ENCODE results near the gene WDR26.

The WDR26 gene

DNA sequence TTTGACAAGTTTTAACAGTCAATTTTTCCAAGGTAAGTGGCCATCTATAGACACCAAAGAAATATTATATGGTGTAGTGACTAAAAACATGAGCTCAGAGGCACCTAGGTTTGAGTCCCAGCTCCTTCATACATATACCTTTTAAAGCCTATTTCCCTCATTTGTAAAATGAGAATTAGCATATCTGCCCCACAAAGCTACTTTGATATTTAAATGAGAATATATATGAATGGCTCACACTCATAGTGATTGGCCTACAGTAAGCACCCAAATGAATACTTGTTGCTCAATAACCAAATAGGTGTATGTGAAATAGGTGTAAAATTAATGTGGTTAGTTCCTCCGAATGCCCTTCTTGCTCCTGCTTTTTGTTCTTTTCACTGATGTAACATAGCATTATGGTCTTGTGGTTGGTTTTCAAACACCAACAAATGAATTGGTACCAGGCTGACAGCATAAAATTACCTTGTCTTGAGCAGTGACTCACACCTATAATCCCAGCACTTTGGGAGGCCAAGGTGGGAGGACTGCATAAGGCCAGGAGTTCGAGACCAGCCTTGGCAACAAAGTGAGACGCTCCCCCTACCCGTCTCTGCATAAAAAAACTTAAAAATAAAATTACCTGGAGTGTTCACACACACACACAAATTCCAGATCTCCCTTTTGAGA lies 52.6 kb downstream of the WDR26 start:
- Histone ChIP-seq H3K27me3 (replicated peaks; ENCODE audit: control insufficient read depth, insufficient read depth, low read length, poor library complexity, severe bottlenecking) (no peaks in the 10 kb centered on the region), H3K4me1 (ENCODE audit: control insufficient read depth, insufficient read depth, low read length, poor library complexity, severe bottlenecking) (peaks cover 54% of the 10 kb centered on the region), H3K9me3 (ENCODE audit: control insufficient read depth, low read length) (no peaks in the 10 kb centered on the region), H3K27ac (ENCODE audit: insufficient read depth, low read length, poor library complexity, severe bottlenecking) (peak overlapping the region; percentile 2), H3K36me3 (ENCODE audit: control insufficient read depth, insufficient read depth, low read length) (no peaks in the 10 kb centered on the region), H3K4me3 (ENCODE audit: insufficient read depth, low read depth, low read length, poor library complexity, severe bottlenecking) (no peak overlapping the region)
- DNase-seq: no peak

DNA sequence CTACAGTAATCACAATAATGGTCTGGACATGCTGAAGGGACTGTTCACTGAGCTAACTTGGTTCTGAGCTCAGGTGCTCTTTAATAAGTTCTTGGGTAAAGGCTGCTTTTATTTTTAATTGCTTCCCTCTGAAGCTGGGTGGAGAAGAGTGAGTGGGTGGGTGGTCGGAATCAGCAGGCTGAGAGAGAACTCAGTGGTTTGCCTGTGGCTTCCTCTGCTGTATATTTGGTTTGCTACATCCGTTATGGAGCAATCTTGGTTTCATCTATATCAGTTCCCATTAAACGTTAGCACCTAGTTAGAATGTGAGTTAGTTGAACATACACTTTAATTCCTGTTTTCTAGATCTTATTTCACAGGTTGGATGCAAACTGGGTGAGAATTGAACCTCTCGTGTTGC lies 54.6 kb downstream of the WDR26 start:
- H3K9me3 ChIP-seq (ENCODE audit: control insufficient read depth, low read length): no peaks in the 10 kb centered on the region
- H3K36me3 ChIP-seq (ENCODE audit: control insufficient read depth, insufficient read depth, low read length): no peaks in the 10 kb centered on the region
- H3K27me3 ChIP-seq (replicated peaks; ENCODE audit: control insufficient read depth, insufficient read depth, low read length, poor library complexity, severe bottlenecking): no peaks in the 10 kb centered on the region
- H3K27ac ChIP-seq (ENCODE audit: insufficient read depth, low read length, poor library complexity, severe bottlenecking): peak overlapping the region; percentile 19
- peak in 2 of 3 donors; percentile 11 to 36 for DNase-seq
- H3K4me1 ChIP-seq (ENCODE audit: control insufficient read depth, insufficient read depth, low read length, poor library complexity, severe bottlenecking): peaks cover 66% of the 10 kb centered on the region
- peak overlapping the region; percentile 18 for H3K4me3 ChIP-seq (ENCODE audit: insufficient read depth, low read depth, low read length, poor library complexity, severe bottlenecking)

DNA sequence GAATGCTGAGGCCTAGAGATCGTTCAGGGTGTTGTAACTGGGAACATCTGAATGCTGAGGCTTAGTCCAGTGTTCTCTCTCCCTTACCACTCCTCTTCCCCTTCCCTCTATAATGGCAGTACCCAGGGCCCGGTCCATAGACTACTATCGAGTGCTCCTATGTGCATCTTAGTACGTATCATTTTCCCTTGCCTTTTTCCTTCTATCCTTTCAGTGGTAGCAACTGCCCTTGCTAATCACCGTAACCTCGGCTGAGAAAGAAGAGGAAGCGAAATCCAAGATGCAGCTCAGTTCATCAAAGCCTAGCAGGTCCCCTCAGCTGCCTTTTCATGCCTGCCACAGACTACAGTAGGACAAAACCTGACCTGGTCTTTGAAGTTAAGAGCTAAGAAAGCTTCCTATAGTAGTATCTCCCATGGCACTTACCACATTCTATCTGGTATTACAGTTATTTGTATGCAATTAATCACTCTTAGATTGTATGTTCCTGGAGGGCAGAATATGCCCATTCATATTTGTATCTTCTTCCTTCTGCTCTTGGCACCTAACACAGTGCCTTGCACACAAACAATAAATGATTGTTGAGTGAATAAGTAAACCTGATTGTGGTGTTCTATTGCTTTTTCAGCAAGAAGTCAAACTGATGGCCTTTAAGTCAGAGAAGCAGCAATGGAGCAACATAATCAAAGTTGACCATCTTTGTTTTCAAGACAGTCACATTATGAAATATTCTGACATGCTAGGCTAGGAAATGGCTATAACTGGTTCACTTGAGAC lies 55.6 kb downstream of the WDR26 start:
- Histone ChIP-seq H3K4me1 (ENCODE audit: control insufficient read depth, insufficient read depth, low read length, poor library complexity, severe bottlenecking) (peaks cover 73% of the 10 kb centered on the region), H3K27ac (ENCODE audit: insufficient read depth, low read length, poor library complexity, severe bottlenecking) (no peak overlapping the region)
- DNase-seq: no peak

DNA sequence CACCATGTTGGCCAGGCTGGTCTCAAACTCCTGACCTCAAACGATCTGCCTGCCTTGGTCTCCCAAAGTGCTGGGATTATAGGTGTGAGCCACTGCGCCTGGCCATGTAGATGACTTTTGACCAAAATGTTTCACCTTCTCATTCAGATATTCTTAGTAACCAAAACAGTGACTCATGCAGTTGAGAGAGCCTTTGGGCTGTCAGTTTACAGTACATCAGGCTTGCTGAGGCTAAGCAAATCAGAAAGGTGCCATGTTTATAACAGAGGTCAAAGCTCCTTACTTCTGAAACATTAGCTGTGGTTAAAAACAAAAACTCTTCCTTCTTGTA lies 57.0 kb downstream of the WDR26 start:
- H3K4me3 ChIP-seq (ENCODE audit: insufficient read depth, low read depth, low read length, poor library complexity, severe bottlenecking): no peak overlapping the region
- H3K27ac ChIP-seq (ENCODE audit: insufficient read depth, low read length, poor library complexity, severe bottlenecking): peak overlapping the region; percentile 8
- peaks cover 74% of the 10 kb centered on the region for H3K4me1 ChIP-seq (ENCODE audit: control insufficient read depth, insufficient read depth, low read length, poor library complexity, severe bottlenecking)
- H3K36me3 ChIP-seq (ENCODE audit: control insufficient read depth, insufficient read depth, low read length): no peaks in the 10 kb centered on the region
- no peaks in the 10 kb centered on the region for H3K9me3 ChIP-seq (ENCODE audit: control insufficient read depth, low read length)
- H3K27me3 ChIP-seq (replicated peaks; ENCODE audit: control insufficient read depth, insufficient read depth, low read length, poor library complexity, severe bottlenecking): no peaks in the 10 kb centered on the region
- DNase-seq: no peak

More for the DNA sequence above, 55.6 kb downstream of the WDR26 start:
- H3K9me3 ChIP-seq (ENCODE audit: control insufficient read depth, low read length): no peaks in the 10 kb centered on the region
- H3K4me3 ChIP-seq (ENCODE audit: insufficient read depth, low read depth, low read length, poor library complexity, severe bottlenecking): no peak overlapping the region
- no peaks in the 10 kb centered on the region for H3K36me3 ChIP-seq (ENCODE audit: control insufficient read depth, insufficient read depth, low read length)
- H3K27me3 ChIP-seq (replicated peaks; ENCODE audit: control insufficient read depth, insufficient read depth, low read length, poor library complexity, severe bottlenecking): no peaks in the 10 kb centered on the region

DNA sequence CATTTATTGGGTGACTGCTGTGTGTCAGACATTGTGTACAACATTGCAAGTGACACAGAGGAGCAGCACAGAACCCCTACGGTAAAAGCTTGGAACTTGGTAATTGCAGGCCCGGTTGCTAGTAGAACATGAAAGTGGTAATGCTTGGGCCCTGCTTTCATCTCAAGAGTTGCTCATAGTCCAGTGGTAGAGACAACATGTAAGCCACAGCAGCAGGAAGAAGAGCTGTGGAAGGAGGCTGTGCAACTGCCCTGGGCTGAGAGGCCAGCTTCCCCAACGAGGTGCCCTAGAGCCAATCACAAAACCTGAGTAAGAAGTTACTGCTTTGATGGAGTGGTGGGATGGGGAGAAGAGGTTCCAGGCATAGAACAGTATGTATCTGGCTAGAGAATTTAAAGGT lies 59.5 kb downstream of the WDR26 start:
- Histone ChIP-seq H3K9me3 (ENCODE audit: control insufficient read depth, low read length) (no peaks in the 10 kb centered on the region), H3K4me1 (ENCODE audit: control insufficient read depth, insufficient read depth, low read length, poor library complexity, severe bottlenecking) (peaks cover 51% of the 10 kb centered on the region), H3K27ac (ENCODE audit: insufficient read depth, low read length, poor library complexity, severe bottlenecking) (no peak overlapping the region), H3K4me3 (ENCODE audit: insufficient read depth, low read depth, low read length, poor library complexity, severe bottlenecking) (no peak overlapping the region), H3K27me3 (replicated peaks; ENCODE audit: control insufficient read depth, insufficient read depth, low read length, poor library complexity, severe bottlenecking) (no peaks in the 10 kb centered on the region), H3K36me3 (ENCODE audit: control insufficient read depth, insufficient read depth, low read length) (peaks cover 18% of the 10 kb centered on the region)
- no peak for DNase-seq

DNA sequence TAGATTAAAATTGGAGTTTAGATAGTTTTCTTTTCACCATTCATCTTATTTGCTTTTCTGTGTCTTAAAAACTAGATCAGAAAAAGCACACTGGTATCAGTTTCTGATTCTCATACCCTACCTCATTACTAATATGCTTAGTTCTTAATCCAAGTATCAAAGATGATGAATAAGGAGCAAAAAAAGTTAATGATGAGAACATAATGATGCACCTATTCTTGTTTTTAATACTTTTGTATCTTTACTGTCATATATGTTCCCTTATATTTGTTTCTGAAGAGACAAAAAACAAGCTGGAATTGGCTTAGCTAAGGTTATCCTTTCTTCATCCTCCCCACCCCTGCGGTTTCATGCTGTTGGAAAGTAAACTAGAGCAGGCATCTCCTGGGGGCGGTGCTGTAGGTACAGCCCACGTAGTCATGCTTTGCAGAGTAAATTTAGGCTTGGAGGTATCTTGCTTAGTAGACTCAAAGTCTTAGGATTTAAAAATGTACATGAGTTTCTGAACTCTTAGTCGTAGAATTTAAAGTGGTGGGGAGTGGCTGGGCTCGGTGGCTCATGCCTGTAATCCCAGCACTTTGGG lies 61.5 kb downstream of the WDR26 start:
- Histone ChIP-seq H3K4me1 (ENCODE audit: control insufficient read depth, insufficient read depth, low read length, poor library complexity, severe bottlenecking) (peaks cover 36% of the 10 kb centered on the region), H3K27ac (ENCODE audit: insufficient read depth, low read length, poor library complexity, severe bottlenecking) (no peak overlapping the region)
- DNase-seq: no peak

DNA sequence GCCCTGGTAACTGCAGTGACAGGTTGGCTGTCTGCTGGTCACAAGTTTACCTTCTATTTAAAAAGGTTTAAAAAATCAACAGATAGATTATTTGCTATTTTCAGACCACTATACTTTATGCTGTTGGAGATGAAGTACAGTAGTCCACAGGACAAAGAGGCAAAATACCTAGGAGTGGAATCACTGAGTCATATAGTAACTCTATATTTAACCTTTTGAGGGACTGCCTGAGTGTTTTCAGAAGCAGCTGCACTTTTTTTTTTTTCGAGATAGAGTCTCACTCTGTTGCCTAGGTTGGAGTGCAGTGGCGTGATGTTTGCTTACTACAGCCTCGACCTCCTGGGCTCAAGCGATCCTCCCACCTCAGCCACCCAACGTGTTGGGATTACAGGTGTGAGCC lies 66.2 kb downstream of the WDR26 start:
- H3K27me3 ChIP-seq (replicated peaks; ENCODE audit: control insufficient read depth, insufficient read depth, low read length, poor library complexity, severe bottlenecking): no peaks in the 10 kb centered on the region
- H3K36me3 ChIP-seq (ENCODE audit: control insufficient read depth, insufficient read depth, low read length): peaks cover 39% of the 10 kb centered on the region
- H3K9me3 ChIP-seq (ENCODE audit: control insufficient read depth, low read length): no peaks in the 10 kb centered on the region
- DNase-seq: no peak
- no peak overlapping the region for H3K4me3 ChIP-seq (ENCODE audit: insufficient read depth, low read depth, low read length, poor library complexity, severe bottlenecking)
- no peaks in the 10 kb centered on the region for H3K4me1 ChIP-seq (ENCODE audit: control insufficient read depth, insufficient read depth, low read length, poor library complexity, severe bottlenecking)
- no peak overlapping the region for H3K27ac ChIP-seq (ENCODE audit: insufficient read depth, low read length, poor library complexity, severe bottlenecking)

More for the DNA sequence above, 61.5 kb downstream of the WDR26 start:
- Histone ChIP-seq H3K4me3 (ENCODE audit: insufficient read depth, low read depth, low read length, poor library complexity, severe bottlenecking) (no peak overlapping the region), H3K9me3 (ENCODE audit: control insufficient read depth, low read length) (no peaks in the 10 kb centered on the region), H3K36me3 (ENCODE audit: control insufficient read depth, insufficient read depth, low read length) (peaks cover 22% of the 10 kb centered on the region), H3K27me3 (replicated peaks; ENCODE audit: control insufficient read depth, insufficient read depth, low read length, poor library complexity, severe bottlenecking) (no peaks in the 10 kb centered on the region)

DNA sequence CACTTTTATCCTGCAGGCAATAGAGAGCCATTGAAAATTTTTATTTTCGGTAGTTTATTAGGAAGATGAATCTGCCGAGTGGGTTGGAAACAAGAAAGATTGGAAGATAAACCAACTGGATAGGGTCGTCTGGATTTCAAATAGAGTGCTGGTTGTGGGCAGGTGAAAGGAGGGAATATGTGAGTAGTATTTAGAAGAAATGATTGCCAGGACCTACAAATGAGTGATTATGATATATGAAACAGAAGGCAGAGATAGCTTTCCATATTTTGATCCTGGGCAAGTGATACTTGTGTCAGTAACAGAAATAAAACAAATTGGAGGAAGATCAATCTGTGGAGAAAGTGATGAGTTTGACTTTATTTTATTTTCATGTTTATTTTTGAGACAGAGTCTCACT lies 75.4 kb downstream of the WDR26 start:
- Histone ChIP-seq H3K9me3 (ENCODE audit: control insufficient read depth, low read length) (no peaks in the 10 kb centered on the region), H3K4me3 (ENCODE audit: insufficient read depth, low read depth, low read length, poor library complexity, severe bottlenecking) (no peak overlapping the region), H3K27me3 (replicated peaks; ENCODE audit: control insufficient read depth, insufficient read depth, low read length, poor library complexity, severe bottlenecking) (no peaks in the 10 kb centered on the region), H3K36me3 (ENCODE audit: control insufficient read depth, insufficient read depth, low read length) (no peaks in the 10 kb centered on the region), H3K4me1 (ENCODE audit: control insufficient read depth, insufficient read depth, low read length, poor library complexity, severe bottlenecking) (peaks cover 12% of the 10 kb centered on the region), H3K27ac (ENCODE audit: insufficient read depth, low read length, poor library complexity, severe bottlenecking) (no peak overlapping the region)
- no peak for DNase-seq

DNA sequence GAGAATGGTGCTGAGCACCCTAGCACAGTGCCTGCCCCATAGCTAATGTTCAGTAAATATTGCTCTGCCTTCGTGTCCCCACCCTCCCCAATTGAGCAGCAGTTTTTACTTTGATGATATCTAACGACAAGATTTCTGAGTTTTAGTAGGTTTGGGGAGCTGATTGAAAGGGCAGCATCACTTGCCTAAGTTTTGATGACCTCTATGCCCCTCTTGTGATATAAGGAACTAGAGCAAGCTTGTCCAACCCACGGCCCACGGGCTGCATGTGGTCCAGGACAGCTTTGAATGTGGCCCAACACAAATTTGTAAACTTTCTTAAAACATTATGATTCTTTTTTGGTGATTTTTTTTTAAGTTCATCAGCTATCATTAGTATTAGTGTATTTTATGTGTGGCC lies 76.4 kb downstream of the WDR26 start:
- Histone ChIP-seq H3K4me3 (ENCODE audit: insufficient read depth, low read depth, low read length, poor library complexity, severe bottlenecking) (peak overlapping the region; percentile 88), H3K36me3 (ENCODE audit: control insufficient read depth, insufficient read depth, low read length) (no peaks in the 10 kb centered on the region), H3K9me3 (ENCODE audit: control insufficient read depth, low read length) (no peaks in the 10 kb centered on the region), H3K27ac (ENCODE audit: insufficient read depth, low read length, poor library complexity, severe bottlenecking) (no peak overlapping the region), H3K4me1 (ENCODE audit: control insufficient read depth, insufficient read depth, low read length, poor library complexity, severe bottlenecking) (peaks cover 12% of the 10 kb centered on the region), H3K27me3 (replicated peaks; ENCODE audit: control insufficient read depth, insufficient read depth, low read length, poor library complexity, severe bottlenecking) (no peaks in the 10 kb centered on the region)
- no peak for DNase-seq

DNA sequence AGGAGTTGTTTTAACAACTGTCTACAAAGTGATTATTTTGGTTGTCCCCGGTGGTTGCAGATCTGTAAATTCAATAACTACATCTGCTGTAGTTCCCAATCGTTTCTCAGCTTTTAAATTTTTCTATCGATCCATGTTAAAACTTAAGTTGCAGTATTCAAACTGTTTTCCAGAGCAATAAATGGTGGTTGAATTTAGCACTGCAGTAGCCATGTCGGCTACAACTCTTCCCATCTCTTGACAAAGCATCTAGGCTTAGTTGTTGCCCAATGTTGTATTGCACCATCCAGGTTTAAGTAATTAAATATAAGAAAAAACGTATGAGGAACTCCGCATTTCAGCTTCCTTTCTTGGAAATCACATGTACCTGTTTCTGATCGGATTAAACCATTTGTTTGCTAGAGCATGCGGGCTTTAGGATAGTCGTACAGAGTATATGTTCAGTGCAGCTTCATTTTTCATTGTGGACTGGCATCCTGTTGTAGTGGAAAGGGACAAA lies 76.9 kb downstream of the WDR26 start:
- DNase-seq: no peak
- H3K27ac ChIP-seq (ENCODE audit: insufficient read depth, low read length, poor library complexity, severe bottlenecking): peak overlapping the region; percentile 82

More for the DNA sequence above, 76.9 kb downstream of the WDR26 start:
- H3K4me1 ChIP-seq (ENCODE audit: control insufficient read depth, insufficient read depth, low read length, poor library complexity, severe bottlenecking): peaks cover 12% of the 10 kb centered on the region
- H3K9me3 ChIP-seq (ENCODE audit: control insufficient read depth, low read length): no peaks in the 10 kb centered on the region
- peak overlapping the region; percentile 88 for H3K4me3 ChIP-seq (ENCODE audit: insufficient read depth, low read depth, low read length, poor library complexity, severe bottlenecking)
- H3K27me3 ChIP-seq (replicated peaks; ENCODE audit: control insufficient read depth, insufficient read depth, low read length, poor library complexity, severe bottlenecking): no peaks in the 10 kb centered on the region
- H3K36me3 ChIP-seq (ENCODE audit: control insufficient read depth, insufficient read depth, low read length): no peaks in the 10 kb centered on the region
